ENCODE data around the gene HOXB4. TPM values are rescaled to one million over a fixed set of nuclear protein-coding genes. Genes with fewer than 3 reads are reported as not detected.
"Not testable (repeated sequence)": the region's sequence is repeated elsewhere in the genome, so short reads cannot be mapped to it uniquely, and the experiment has no call there.

The HOXB4 gene
- total RNA-seq, 1 donor from 2014 or later, result 2.4 TPM

DNA sequence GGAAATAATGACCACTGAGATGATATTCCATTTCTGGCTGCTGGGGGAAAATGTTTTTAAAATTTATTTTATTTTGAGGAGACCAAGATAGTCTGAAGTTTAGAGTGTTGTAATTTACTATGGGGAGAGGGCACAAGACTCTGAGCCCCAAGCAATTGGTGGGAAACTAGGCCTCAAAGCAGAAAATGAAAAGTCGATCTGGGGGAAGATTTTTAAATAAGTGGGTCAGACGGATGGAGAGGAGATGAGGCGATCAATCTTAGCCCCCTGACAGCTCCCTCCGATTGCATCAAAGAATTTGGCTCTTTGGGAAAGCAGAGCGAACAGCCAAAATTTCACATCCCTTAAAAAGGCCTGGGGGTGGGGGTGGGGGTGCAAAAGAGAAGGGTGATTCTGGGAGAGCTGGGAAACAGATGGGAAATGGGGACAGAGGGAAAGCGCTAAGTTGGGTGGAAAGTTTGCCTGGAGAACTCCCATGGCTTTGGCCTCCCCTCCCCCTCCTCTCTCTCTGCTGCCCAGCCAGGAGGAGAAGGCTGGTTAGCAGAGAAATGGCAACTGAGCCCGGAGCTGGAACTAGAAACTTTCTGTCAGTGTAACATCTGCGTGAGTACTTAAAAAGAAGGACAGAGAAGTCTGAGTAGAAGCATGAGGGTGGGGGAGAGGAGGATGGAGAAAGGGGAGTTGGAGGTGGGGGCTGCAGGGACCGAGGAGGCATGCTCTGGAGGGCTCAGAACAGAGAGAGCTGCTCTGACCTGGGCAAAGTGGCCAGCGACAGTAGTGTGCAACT, 31.8 kb downstream of the HOXB4 start:
- no peak for ATAC-seq

DNA sequence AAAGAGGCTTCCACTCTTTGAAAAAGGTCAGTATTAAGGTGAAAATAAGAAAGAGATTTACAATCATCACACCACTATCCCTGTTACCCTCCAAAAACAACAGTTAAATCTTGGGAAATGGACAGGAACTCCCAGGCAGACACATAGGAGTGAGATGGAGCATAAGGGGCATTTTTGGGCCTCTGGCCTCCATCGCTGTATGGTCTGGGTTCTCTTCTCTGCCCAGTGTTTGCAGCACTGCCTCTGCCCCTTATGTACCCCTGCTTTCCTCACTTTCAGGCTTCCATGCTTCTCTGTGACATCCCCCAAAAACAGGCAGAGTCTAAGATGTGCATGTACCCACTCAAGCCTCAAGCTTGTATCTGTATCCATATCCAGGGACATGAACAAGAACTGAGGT, 32.6 kb downstream of the HOXB4 start:
- ATAC-seq, result no peak

DNA sequence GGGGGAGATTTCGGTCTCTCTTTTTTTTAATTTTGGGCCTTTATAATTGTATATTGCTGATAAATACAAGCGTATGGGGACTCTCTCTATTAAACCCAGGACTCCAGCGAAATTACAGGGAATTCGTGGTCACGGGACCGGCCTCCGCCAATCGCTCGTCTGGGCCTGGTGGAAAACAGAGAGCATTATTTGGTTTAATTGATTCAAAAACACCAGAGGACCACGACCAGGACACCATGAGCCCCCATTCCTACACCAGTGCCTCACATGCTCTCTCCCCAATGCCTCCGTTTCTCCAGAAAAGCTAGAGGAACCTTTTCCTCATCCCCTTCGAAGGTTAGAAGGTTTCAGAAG, 33.2 kb downstream of the HOXB4 start, which contains the start of gene HOXB2:
HOXB2 (minus strand) TSS at position 88 of the 354 bp plus-strand sequence. CDS start 198 bp downstream, outside the sequence.
- no peak for ATAC-seq

DNA sequence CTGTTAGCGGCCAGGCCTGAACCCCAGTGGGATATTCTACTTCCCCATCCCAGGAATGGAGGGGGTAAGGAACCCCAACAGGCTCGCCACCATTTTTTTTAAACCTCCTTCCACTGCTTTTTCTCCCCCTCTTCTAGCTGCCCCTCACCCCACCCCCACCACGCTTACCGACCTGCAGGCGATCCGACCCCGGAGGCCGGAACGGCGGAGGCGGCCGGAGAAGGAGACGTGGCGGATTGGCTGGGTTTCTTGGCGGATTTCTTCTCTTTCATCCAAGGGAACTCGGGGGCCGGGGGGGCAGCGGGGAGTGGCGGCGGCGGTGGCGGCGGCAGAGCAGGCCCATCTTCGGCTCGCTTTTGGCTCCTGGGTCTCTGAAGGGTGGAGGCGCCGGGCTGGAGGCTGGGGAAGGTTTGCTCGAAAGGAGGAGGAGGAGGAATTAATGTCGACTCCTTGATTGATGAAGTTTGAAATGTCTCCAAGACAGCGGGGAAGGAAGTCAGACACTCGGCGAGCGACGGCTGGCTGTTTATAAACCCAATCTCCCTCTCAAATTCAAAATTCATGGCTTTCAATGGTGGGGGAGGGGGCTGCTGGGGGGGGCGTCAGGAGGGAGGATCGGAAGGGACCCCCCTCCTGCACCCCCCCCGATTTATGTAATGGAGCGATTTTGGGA, 33.7 kb downstream of the HOXB4 start:
- peak; percentile 41 for ATAC-seq

DNA sequence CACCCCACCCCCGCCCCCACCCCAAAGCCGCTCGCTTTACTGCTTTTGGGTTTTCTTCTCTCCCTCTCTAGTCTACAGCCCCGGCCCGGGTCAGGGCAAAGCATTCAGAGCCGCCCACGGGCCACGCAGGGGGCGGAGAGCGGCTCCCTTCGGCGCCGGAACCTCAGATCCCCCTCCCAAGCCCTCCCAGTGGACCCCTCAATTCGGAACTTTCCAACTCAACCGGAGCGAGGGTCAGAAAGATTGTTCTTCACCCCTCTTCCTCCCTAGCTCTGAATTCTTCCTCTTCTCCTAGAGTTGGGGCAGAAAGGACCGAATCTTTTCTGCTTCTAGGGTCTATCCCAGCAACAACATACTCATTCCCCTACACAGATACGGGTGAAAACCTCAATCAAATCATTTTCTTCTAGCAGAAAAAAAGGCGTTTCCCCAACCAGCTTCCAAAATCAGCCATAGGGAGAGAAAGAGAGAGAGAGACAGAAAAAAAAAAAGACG, 34.2 kb downstream of the HOXB4 start:
- no peak for ATAC-seq

- ATAC-seq, result peak; percentile 67
Measured at GRCh38 chr17:48543107-48543853, 34.9 kb downstream of the HOXB4 start.

DNA sequence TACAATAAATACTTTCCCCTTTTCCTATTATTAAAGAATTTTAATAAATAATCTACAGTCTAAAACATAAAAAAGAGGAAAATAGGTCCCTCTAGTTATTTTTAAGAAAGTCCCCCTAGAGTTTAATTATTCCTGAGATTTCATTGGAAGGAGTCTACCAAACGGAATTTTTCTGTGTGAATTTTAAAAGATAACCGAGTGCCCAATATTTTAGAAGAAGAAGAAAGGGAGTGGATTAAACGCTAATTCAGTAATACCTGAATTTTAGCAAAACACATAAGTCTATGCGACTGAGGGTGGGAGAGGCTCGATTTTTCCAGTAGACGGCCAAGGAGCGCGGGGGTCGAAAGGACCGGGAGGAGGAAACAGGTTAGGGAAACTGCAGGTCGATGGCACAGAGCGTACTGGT, 35.4 kb downstream of the HOXB4 start:
- no peak for ATAC-seq

DNA sequence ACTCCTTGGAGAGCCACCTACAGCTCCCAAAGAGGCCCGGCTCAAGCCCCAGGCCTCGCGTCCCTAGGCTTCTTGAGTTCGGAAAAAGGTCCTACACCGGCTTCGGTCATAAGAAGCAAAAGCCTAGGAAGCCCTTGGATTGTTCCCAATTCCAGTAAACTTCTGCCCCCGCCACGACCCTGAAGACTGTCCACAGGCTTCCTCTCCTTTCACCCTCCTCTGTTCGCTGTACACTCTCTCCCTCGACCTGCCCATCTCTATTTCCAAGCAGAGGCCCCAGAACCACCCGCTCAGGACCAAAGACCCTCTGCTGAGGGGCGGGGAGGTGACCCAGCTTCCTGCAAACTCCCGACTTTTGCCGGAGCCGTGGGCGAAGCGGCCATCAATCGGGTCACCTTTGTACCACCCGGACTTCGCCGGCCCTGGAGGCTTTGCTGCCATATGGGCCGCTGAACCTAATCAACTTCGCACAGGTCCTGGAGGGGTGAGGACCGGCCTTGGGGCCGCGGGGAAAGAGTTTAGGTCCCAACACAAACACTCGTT, 36.0 kb downstream of the HOXB4 start:
- peak; percentile 5 for ATAC-seq

GRCh38 chr17:48541577-48542113, 36.5 kb downstream of the HOXB4 start:
- ATAC-seq, result peak; percentile 30

DNA sequence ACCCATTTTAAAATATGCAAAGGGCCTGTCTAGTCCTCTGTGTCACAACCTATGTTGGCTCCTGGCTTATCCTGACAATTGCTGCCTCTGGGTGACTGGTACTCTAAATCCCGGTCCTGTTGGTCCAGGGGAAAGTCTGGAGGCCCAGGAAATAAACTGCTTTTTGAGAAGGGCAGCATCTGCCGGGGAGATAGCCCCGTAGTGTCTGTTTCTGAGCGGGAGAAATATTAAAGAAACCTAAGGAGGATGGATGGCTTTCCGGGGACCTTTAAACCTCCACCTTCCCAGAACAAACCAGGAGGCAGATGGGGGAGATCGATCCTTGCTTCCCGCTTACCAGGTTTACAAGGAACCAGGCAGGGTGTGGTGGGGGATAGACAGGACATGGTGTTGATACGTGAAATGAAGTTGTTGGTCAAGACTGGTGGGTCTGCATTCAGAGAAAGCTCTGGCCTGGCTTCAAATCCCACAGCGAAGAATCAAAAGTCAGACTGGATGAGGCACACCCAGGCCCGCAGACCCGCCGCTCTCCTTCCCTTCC, 37.0 kb downstream of the HOXB4 start:
- no peak for ATAC-seq

DNA sequence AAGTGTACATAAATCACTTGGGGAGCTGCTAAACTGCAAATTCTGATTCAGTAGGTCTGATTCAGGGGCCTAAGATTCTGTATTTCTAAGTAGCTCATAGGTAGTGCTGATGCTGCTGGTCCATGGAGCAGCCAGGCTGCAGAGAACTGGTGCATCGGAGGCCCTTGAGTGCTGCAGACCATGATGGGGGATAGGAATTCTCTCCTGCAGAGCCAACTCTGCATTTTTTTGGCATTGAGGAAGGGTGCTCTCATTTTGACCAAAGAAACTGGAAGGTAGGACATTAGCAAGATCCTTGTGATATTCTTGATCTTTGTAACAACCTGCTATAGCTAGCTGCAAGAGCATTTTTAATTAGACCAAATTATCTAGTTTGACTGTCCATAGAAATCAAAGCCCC, 37.9 kb downstream of the HOXB4 start:
- no peak for ATAC-seq

- ATAC-seq, result peak; percentile 27
Measured at GRCh38 chr17:48539177-48539576, 39.0 kb downstream of the HOXB4 start.

GRCh38 chr17:48537316-48537715, 40.8 kb downstream of the HOXB4 start:
- no peak for ATAC-seq

DNA sequence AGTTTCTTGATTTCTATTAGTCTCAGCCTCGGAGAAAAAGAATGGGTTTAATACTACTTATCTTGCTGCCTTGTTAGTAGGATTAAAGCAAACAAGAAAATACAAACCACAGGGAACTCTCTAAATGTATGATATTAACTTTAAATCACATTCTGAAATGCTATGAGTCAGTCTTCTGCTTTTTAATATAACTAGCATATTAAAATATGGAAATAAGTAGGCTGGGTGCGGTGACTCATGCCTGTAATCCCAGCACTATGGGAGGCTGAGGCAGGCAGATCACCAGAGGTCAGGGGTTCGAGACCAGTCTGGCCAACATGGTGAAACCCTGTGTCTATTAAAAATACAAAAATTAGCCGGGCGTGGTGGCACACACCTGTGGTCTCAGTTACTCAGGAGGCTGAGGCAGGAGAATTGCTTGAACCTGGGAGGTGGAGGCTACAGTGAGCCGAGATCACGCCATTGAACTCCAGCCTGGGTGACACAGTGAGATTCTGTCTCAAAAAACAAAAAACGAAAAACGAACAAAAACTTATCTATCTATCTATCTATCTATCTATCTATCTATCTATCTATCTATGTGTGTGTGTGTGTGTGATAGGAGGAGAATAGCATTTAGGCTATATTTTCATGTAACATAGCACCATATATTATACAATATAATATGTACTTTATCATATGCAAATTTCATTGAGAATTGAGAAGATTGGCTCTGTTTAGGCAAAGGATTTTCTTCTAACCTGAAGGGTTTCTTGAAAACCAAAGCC, 42.2 kb downstream of the HOXB4 start:
- ATAC-seq, result not testable (repeated sequence)

DNA sequence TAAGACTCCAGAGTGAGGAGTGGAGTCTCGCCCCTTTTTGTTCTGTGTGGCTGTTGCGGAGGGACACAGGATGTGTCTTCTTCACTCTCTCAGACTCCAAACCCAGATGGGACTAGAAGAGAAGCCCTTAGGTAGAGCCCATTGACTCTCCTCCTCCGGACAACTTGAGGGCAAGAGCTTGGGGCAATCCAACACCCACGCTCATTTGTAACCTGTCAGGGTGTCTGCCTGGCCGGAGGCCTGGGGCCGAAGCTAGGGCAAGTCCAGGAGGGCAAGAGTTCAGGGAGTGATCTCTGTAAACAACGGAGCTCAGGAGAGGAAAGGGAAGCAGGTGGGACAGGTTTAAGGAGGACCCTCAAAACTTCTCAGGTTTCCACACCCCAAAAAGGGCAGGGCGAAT, 45.9 kb downstream of the HOXB4 start:
- ATAC-seq, result no peak

- no peak for ATAC-seq
Measured at GRCh38 chr17:48530887-48531272, 47.3 kb downstream of the HOXB4 start, which contains the start of gene HOXB1. HOXB1 (minus strand) TSS chr17:48531011; CDS start chr17:48530904, 107 bp downstream.

DNA sequence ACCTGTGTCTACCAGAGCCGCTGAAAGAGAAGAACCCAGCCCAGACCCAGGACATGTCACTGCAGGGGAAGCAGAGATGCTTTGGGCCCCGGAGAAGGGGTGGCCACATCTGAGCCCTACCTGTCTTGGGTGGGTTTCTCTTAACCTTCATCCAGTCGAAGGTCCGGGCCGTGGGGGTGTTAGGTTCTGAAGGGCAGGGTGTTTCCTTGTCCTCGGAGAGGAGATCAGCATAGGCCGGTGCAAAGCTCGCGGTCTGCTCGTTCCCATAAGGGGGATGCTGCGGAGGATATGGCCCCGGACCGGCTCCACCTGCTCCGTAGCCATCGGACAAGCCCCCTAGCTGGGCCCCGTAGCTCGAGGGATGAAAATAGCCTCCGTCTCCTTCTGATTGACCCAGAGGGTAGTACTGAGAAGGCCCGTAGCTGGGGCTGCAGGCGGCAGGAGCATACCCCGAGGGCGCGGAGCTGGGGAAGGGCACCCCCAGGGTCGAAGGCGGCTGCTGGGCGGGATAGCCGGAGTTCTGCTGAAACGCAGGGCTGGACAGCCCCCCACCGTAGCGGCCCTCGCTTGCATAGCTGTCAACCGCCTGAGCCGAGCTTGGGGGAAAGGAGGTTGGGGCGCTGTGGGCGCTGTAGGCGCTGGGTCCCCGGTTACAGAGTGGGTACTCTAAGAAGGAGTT, 47.8 kb downstream of the HOXB4 start:
- ATAC-seq, result no peak

GRCh38 chr17:48529683-48530009, 48.5 kb downstream of the HOXB4 start:
- ATAC-seq, result peak; percentile 84

GRCh38 chr17:48528936-48529682, 49.0 kb downstream of the HOXB4 start:
- ATAC-seq, result peak; percentile 80
